Measurements from ENCODE around the gene IL4R. TPM values are rescaled to one million over a fixed set of nuclear protein-coding genes. Genes with fewer than 3 reads are reported as not detected.

The IL4R gene
- total and polyA plus RNA-seq, 10 of the 15 experiments (the other 5 are each of a cell fraction or from before 2014, with no cell fraction given) = 2.6 to 70.4 (median 36.6) TPM

- POLR2A ChIA-PET = interaction anchor here (1.2 kb wide), 1 partner anchor 125 kb away, joined by 5 read pairs; no protein-coding TSS in a partner anchor
- Histone ChIP-seq H3K27me3 (replicated peaks in 1 of 2; ENCODE audit: control insufficient read depth in 2 of 2, insufficient read depth in 2 of 2, low read length in 1 of 2) (no peaks in the 10 kb centered on the region), H3K36me3 (ENCODE audit: control insufficient read depth in 2 of 2, insufficient read depth in 2 of 2, low read length in 1 of 2) (peaks cover 0 to 29% of the 10 kb centered on the region in 2 experiments; a peak in 3 of 4 replicates), H3K27ac (ENCODE audit: control insufficient read depth, insufficient read depth) (no peak overlapping the region), H3K4me2 (ENCODE audit: control insufficient read depth, insufficient read depth) (no peak overlapping the region), H2AFZ (ENCODE audit: control insufficient read depth, low read depth, low read length) (no peak overlapping the region), H4K20me1 (ENCODE audit: control insufficient read depth, insufficient read depth) (no peaks in the 10 kb centered on the region), H3K9ac (ENCODE audit: control insufficient read depth, insufficient read depth, low read length) (no peak overlapping the region), H3K4me3 (no peak overlapping the region), H3K79me2 (ENCODE audit: control insufficient read depth, insufficient read depth, low read length) (no peaks in the 10 kb centered on the region), H3K9me3 (replicated peaks; ENCODE audit: control insufficient read depth, insufficient read depth, low read length) (no peaks in the 10 kb centered on the region), H3K4me1 (ENCODE audit: control insufficient read depth, insufficient read depth, low read length) (peaks cover 12% of the 10 kb centered on the region)
- BruUV-seq (replicated peaks) = no TSS peak
- intact Hi-C loops (cut with micrococcal nuclease; ENCODE audit: unreplicated experiment) (no loop called here), in situ Hi-C loops (cut with MboI) (loop anchor here (25.0 kb wide), 1 partner anchor 1525 kb away; no protein-coding TSS in a partner anchor)
- no peak for DNase-seq (ENCODE audit: low read depth, low spot score)
- no peak for FAIRE-seq
- SMC1A ChIA-PET (ENCODE audit: uncharacterized antibody, unreplicated experiment) = interaction anchor here (0.6 to 1.6 kb wide), 4 partner anchors 13 to 131 kb away, joined by 3 to 6 read pairs (median 4); no protein-coding TSS in a partner anchor
- RAD21 ChIA-PET (ENCODE audit: unreplicated experiment) = interaction anchor here (0.8 to 2.0 kb wide), 3 partner anchors 127 to 183 kb away, joined by 4 to 8 read pairs (median 4); no protein-coding TSS in a partner anchor
- no peak for ATAC-seq
- WGBS (ENCODE audit: insufficient coverage, insufficient replicate concordance, low lambda C conversion rate, missing lambda C conversion rate) = 67% methylated on average over 3 of the region's 3 CpGs
- CTCF ChIA-PET = interaction anchor here (0.9 to 3.6 kb wide), 4 partner anchors 12 to 132 kb away, joined by 3 to 17 read pairs (median 4); no protein-coding TSS in a partner anchor
- TF ChIP-seq BRCA1 (IDR thresholded peaks at IDR 0.05; ENCODE audit: low read depth, low read length) (no peak), MYC (IDR thresholded peaks at IDR 0.05; ENCODE audit: insufficient read depth, insufficient read length, insufficient replicate concordance, low read length, severe bottlenecking) (no peak), RFX5 (IDR thresholded peaks at IDR 0.05; ENCODE audit: low read depth, low read length) (no peak), RAD21 (IDR thresholded peaks at IDR 0.05; ENCODE audit: insufficient read depth, low read depth, low read length) (no peak), PRDM15 (CRISPR knock-in tag; IDR thresholded peaks at IDR 0.05) (no peak), NRF1 (conservative IDR thresholded peaks at IDR 0.05; ENCODE audit: low read depth, low read length) (no peak), CTCF (IDR thresholded peaks at IDR 0.05 in 2 of 3, conservative IDR thresholded peaks at IDR 0.05 in 1 of 3; ENCODE audit: control insufficient read depth in 2 of 3, extremely low read depth in 1 of 3, insufficient read depth in 1 of 3, low read depth in 3 of 3, low read length in 3 of 3) (no peak), USF2 (IDR thresholded peaks at IDR 0.05; ENCODE audit: borderline replicate concordance, low read depth, low read length) (no peak), REST (IDR thresholded peaks at IDR 0.05; ENCODE audit: low read depth, low read length) (no peak), ETV6 (conservative IDR thresholded peaks at IDR 0.05 in 1 of 2, IDR thresholded peaks at IDR 0.05 in 1 of 2; ENCODE audit: borderline replicate concordance in 1 of 2, low read depth in 1 of 2) (no peak)
These were observed 48.2 kb downstream of the IL4R start for GRCh38 chr16:27361987-27362386.
